NT2/D1 (cell line): Measurements from ENCODE around the gene WNT2B.

Experiments
- DNase-seq: peaks from one replicate; pipeline ENCODE4 v3.0.0-alpha.2; 2011; ENCODE audit warnings: low read depth, low spot score
- H3K27me3 ChIP-seq: 2 replicates; pipeline ENCODE4 v1.6.0; 2011; ENCODE audit warnings: mild to moderate bottlenecking; ENCODE audit not compliant: insufficient read length, insufficient read depth
- H3K36me3 ChIP-seq: 2 replicates; pipeline ENCODE4 v1.6.1; 2011; ENCODE audit warnings: mild to moderate bottlenecking, low read length, mixed read lengths; ENCODE audit not compliant: insufficient read depth, insufficient read length
- H3K4me1 ChIP-seq: 2 replicates; pipeline ENCODE4 v1.5.1; 2011; ENCODE audit not compliant: insufficient read depth, insufficient read length
- H3K4me3 ChIP-seq: 2 replicates; pipeline ENCODE4 v1.5.1; 2011; ENCODE audit warnings: low read depth; ENCODE audit not compliant: insufficient read length
- H3K9ac ChIP-seq: 2 replicates; pipeline ENCODE4 v1.6.0; 2011; ENCODE audit warnings: low read depth; ENCODE audit not compliant: insufficient read length
- H3K9me3 ChIP-seq: 2 replicates; pipeline ENCODE4 v1.5.1; 2011; ENCODE audit warnings: mild to moderate bottlenecking, low read length; ENCODE audit not compliant: insufficient read depth
- SUZ12 ChIP-seq: IDR thresholded peaks from 2 replicates; pipeline ENCODE4 v1.6.1; 2011; ENCODE audit not compliant: insufficient read length, insufficient read depth; ENCODE audit errors: extremely low read depth
- YY1 ChIP-seq: IDR thresholded peaks from 2 replicates; pipeline ENCODE4 v1.6.1; 2011; ENCODE audit not compliant: insufficient read length, insufficient read depth
- ZNF274 ChIP-seq: IDR thresholded peaks from 2 replicates; pipeline ENCODE4 v1.6.1; 2011; ENCODE audit warnings: mild to moderate bottlenecking, low read depth, low read length

The WNT2B gene

GRCh38 chr1:112517646-112518045, 8.9 kb downstream of the WNT2B start:
- no peak for DNase-seq
- no peak overlapping the region for H3K9ac ChIP-seq
- H3K4me1 ChIP-seq: peaks cover 15% of the 10 kb centered on the region
- peaks cover 35% of the 10 kb centered on the region for H3K36me3 ChIP-seq
- no peaks in the 10 kb centered on the region for H3K27me3 ChIP-seq
- H3K9me3 ChIP-seq: no peaks in the 10 kb centered on the region
- H3K4me3 ChIP-seq: no peak overlapping the region
- TF ChIP-seq YY1 (no peak), SUZ12 (no peak), ZNF274 (no peak)

- peaks cover 15% of the 10 kb centered on the region for H3K4me1 ChIP-seq
- H3K36me3 ChIP-seq: peaks cover 35% of the 10 kb centered on the region
- no peak overlapping the region for H3K4me3 ChIP-seq
- H3K9ac ChIP-seq: no peak overlapping the region
- no peaks in the 10 kb centered on the region for H3K9me3 ChIP-seq
- TF ChIP-seq ZNF274 (no peak), SUZ12 (no peak), YY1 (no peak)
- no peaks in the 10 kb centered on the region for H3K27me3 ChIP-seq
- no peak for DNase-seq
Observed at GRCh38 chr1:112518186-112518585, 9.4 kb downstream of the WNT2B start.

- no peak for DNase-seq
- Histone ChIP-seq H3K9me3 (no peaks in the 10 kb centered on the region), H3K36me3 (peaks cover 35% of the 10 kb centered on the region), H3K9ac (no peak overlapping the region), H3K4me3 (no peak overlapping the region), H3K4me1 (peaks cover 23% of the 10 kb centered on the region), H3K27me3 (no peaks in the 10 kb centered on the region)
- no peak for TF ChIP-seq YY1
- TF ChIP-seq ZNF274: no peak
- TF ChIP-seq SUZ12: no peak
Observed at GRCh38 chr1:112520166-112520565, 11.4 kb downstream of the WNT2B start.

GRCh38 chr1:112522621-112523020, 13.9 kb downstream of the WNT2B start:
- H3K9me3 ChIP-seq: no peaks in the 10 kb centered on the region; the same call in 1 of the 2 replicates
- H3K36me3 ChIP-seq: peaks cover 28% of the 10 kb centered on the region
- no peak overlapping the region for H3K9ac ChIP-seq
- peak; percentile 66 for DNase-seq
- TF ChIP-seq ZNF274 (no peak), YY1 (no peak)
- no peak overlapping the region for H3K4me3 ChIP-seq
- H3K4me1 ChIP-seq: peaks cover 14% of the 10 kb centered on the region
- H3K27me3 ChIP-seq: no peaks in the 10 kb centered on the region

- Histone ChIP-seq H3K4me1 (peaks cover 14% of the 10 kb centered on the region), H3K27me3 (no peaks in the 10 kb centered on the region), H3K9ac (no peak overlapping the region), H3K4me3 (no peak overlapping the region), H3K36me3 (peaks cover 28% of the 10 kb centered on the region), H3K9me3 (no peaks in the 10 kb centered on the region; the same call in 1 of the 2 replicates)
- peak; percentile 80 for DNase-seq
- TF ChIP-seq YY1 (no peak), ZNF274 (no peak), SUZ12 (no peak)
Observed at GRCh38 chr1:112524251-112524650, 15.5 kb downstream of the WNT2B start.

- Histone ChIP-seq H3K27me3 (no peaks in the 10 kb centered on the region), H3K9me3 (no peaks in the 10 kb centered on the region; the same call in 1 of the 2 replicates), H3K4me3 (no peak overlapping the region), H3K9ac (peak overlapping the region; percentile 11), H3K36me3 (peaks cover 28% of the 10 kb centered on the region), H3K4me1 (peaks cover 14% of the 10 kb centered on the region)
- TF ChIP-seq YY1: no peak
- no peak for TF ChIP-seq SUZ12
- TF ChIP-seq ZNF274: no peak
- DNase-seq: no peak
Observed at GRCh38 chr1:112524986-112525385, 16.2 kb downstream of the WNT2B start.

GRCh38 chr1:112527266-112528010, 18.7 kb downstream of the WNT2B start:
- peaks cover 10% of the 10 kb centered on the region for H3K4me1 ChIP-seq
- no peak for DNase-seq
- no peaks in the 10 kb centered on the region for H3K27me3 ChIP-seq
- H3K9ac ChIP-seq: no peak overlapping the region
- peaks cover 13% of the 10 kb centered on the region for H3K36me3 ChIP-seq
- H3K9me3 ChIP-seq: no peaks in the 10 kb centered on the region; the same call in 1 of the 2 replicates
- TF ChIP-seq SUZ12 (no peak), YY1 (no peak), ZNF274 (no peak)
- H3K4me3 ChIP-seq: no peak overlapping the region
